Stimulated activated CD8-positive, alpha-beta memory T cell treated with anti-CD3 and anti-CD28 coated beads, Interleukin-7, amount 100 ng/mL, for 1 hour (primary cell): ENCODE measurements around the gene BMAL1.

Experiments
- DNase-seq, 2 donors: peaks; one replicate each; pipeline ENCODE4 v3.0.0-alpha.2; 2020; ENCODE audit warnings: low read depth in 2 of 2

Gene BMAL1

GRCh38 chr11:13261591-13262061, 16.0 kb upstream of the BMAL1 start:
- no peak for DNase-seq

- no peak for DNase-seq
Observed at GRCh38 chr11:13262096-13262495, 15.5 kb upstream of the BMAL1 start.

GRCh38 chr11:13268791-13269190, 8.8 kb upstream of the BMAL1 start:
- DNase-seq = no peak

- DNase-seq = no peak
Observed at GRCh38 chr11:13269775-13270174, 7.8 kb upstream of the BMAL1 start.

- no peak for DNase-seq
Observed at GRCh38 chr11:13271060-13271693, 6.4 kb upstream of the BMAL1 start.

GRCh38 chr11:13276454-13276831, 1.1 kb upstream of the BMAL1 start:
- no peak for DNase-seq

- DNase-seq = peak; percentile 92 to 93
Observed at GRCh38 chr11:13276832-13277767, 490 bp upstream of the BMAL1 start.

GRCh38 chr11:13278609-13279486, 1.3 kb downstream of the BMAL1 start:
- DNase-seq = no peak

- no peak for DNase-seq
Observed at GRCh38 chr11:13279487-13279834, 1.9 kb downstream of the BMAL1 start.

GRCh38 chr11:13280092-13280722, 2.6 kb downstream of the BMAL1 start:
- DNase-seq = no peak

- DNase-seq = no peak
Observed at GRCh38 chr11:13280777-13281176, 3.2 kb downstream of the BMAL1 start.

- DNase-seq = no peak
Observed at GRCh38 chr11:13283636-13284035, 6.0 kb downstream of the BMAL1 start.

GRCh38 chr11:13284776-13285588, 7.4 kb downstream of the BMAL1 start:
- no peak for DNase-seq

GRCh38 chr11:13286279-13286821, 8.8 kb downstream of the BMAL1 start:
- no peak for DNase-seq

GRCh38 chr11:13287036-13287435, 9.4 kb downstream of the BMAL1 start:
- no peak for DNase-seq

- no peak for DNase-seq
Observed at GRCh38 chr11:13287681-13288080, 10.1 kb downstream of the BMAL1 start.

GRCh38 chr11:13288375-13289029, 10.9 kb downstream of the BMAL1 start:
- no peak for DNase-seq

GRCh38 chr11:13289081-13289480, 11.5 kb downstream of the BMAL1 start:
- DNase-seq = no peak

- DNase-seq = no peak
Observed at GRCh38 chr11:13290221-13290980, 12.8 kb downstream of the BMAL1 start.
